Prostate gland (tissue), 2 donors: ENCODE results near the gene FFAR3. TPM values are rescaled to one million over a fixed set of nuclear protein-coding genes. Genes with fewer than 3 reads are reported as not detected.

Experiments
- DNase-seq: peaks from one replicate; pipeline ENCODE4 v3.0.0-alpha.2; 2019; ENCODE audit warnings: low spot score
- H3K27ac ChIP-seq, 2 donors: fragments of 200-600 bp; sonication (generic); 2 replicates each; pipeline ENCODE4 v1.5.1; 2017 to 2019
- H3K27me3 ChIP-seq: fragments of 200-600 bp; sonication (generic); replicated peaks from 2 replicates; pipeline ENCODE4 v1.5.1; 2019; ENCODE audit not compliant: insufficient read depth
- H3K36me3 ChIP-seq, 2 donors: fragments of 200-600 bp; sonication (generic); 1 replicate in 1 of 2; 2 replicates in 1 of 2; pipeline versions ENCODE4 v1.5.1 to v1.8.1; 2017 to 2019
- H3K4me1 ChIP-seq: fragments of 200-600 bp; sonication (generic); replicated peaks from 2 replicates; pipeline ENCODE4 v1.5.1; 2019
- H3K4me3 ChIP-seq, 2 donors: fragments of 200-600 bp; sonication (generic); 2 replicates each; pipeline ENCODE4 v1.5.1; 2017 to 2019
- H3K9me3 ChIP-seq: fragments of 200-600 bp; sonication (generic); 2 replicates; pipeline ENCODE4 v1.5.1; 2017
- CTCF ChIP-seq, 4 experiments: fragments of 200-600 bp in 2 of 4; fragments of 450-650 bp in 2 of 4; sonication (generic) in 2 of 4; IDR thresholded peaks; 1 replicate in 3 of 4; 2 replicates in 1 of 4; pipeline ENCODE4 v1.5.1; 2016 to 2019; ENCODE audit warnings: antibody characterized with exemption in 4 of 4, mild to moderate bottlenecking in 2 of 4, moderate library complexity in 2 of 4
- POLR2A ChIP-seq: fragments of 450-650 bp; IDR thresholded peaks from one replicate; pipeline ENCODE4 v1.6.1; 2016; ENCODE audit warnings: antibody characterized with exemption, mild to moderate bottlenecking
- POLR2AphosphoS5 ChIP-seq: sonication (generic); formaldehyde crosslinking; IDR thresholded peaks from one replicate; pipeline ENCODE4 v1.6.1; 2017; ENCODE audit warnings: antibody characterized with exemption
- WGBS: methylation state at CpG from one replicate; pipeline ENCODE4 v1.1.5; 2018; 5-methylcytosine and 5-hydroxymethylcytosine counted together
- intact Hi-C: fragments of 100-400 bp; cut with DNase I; formaldehyde crosslinking; loops from one replicate; pipeline ENCODE4 v1.14.2; 2022
- total RNA-seq, 2 donors: library from RNA; depleted of rRNA; stranded (reverse); fragments of >200 nt; gene quantifications; one replicate each; pipeline ENCODE4 v1.1.0, GENCODE V29; 2016

Gene FFAR3
- total RNA-seq, 2 donors from 2014 or later = 1.6 TPM; not detected in 1

GRCh38 chr19:35334144-35334753 is 24.0 kb upstream of the FFAR3 start:
- intact Hi-C loops = no loop called here
- no peak for TF ChIP-seq POLR2AphosphoS5
- TF ChIP-seq CTCF (IDR thresholded peaks at IDR 0.05) = no peak
- TF ChIP-seq POLR2A = no peak

GRCh38 chr19:35336166-35336955 is 21.9 kb upstream of the FFAR3 start:
- Histone ChIP-seq H3K27me3 (no peaks in the 10 kb centered on the region), H3K4me3 (no peak overlapping the region)
- WGBS = 84% methylated on average over 21 of the region's 21 CpGs

More at GRCh38 chr19:35334144-35334753, 24.0 kb upstream of the FFAR3 start:
- no peaks in the 10 kb centered on the region for H3K27me3 ChIP-seq
- H3K36me3 ChIP-seq = no peaks in the 10 kb centered on the region
- no peak for DNase-seq
- no peak overlapping the region for H3K27ac ChIP-seq
- no peak overlapping the region for H3K4me3 ChIP-seq
- no peaks in the 10 kb centered on the region for H3K9me3 ChIP-seq
- whole genome bisulfite sequencing = 82% methylated on average over 10 of the region's 10 CpGs
- no peaks in the 10 kb centered on the region for H3K4me1 ChIP-seq

GRCh38 chr19:35337097-35337983 is 20.9 kb upstream of the FFAR3 start:
- Histone ChIP-seq H3K4me3 (no peak overlapping the region), H3K4me1 (no peaks in the 10 kb centered on the region), H3K27ac (no peak overlapping the region), H3K36me3 (no peaks in the 10 kb centered on the region), H3K27me3 (no peaks in the 10 kb centered on the region), H3K9me3 (no peaks in the 10 kb centered on the region)
- DNase-seq = no peak
- 85% methylated on average over 25 of the region's 25 CpGs for WGBS
- no peak for TF ChIP-seq POLR2A
- TF ChIP-seq POLR2AphosphoS5 = no peak
- intact Hi-C loops = no loop called here

More at GRCh38 chr19:35336166-35336955, 21.9 kb upstream of the FFAR3 start:
- no peaks in the 10 kb centered on the region for H3K9me3 ChIP-seq
- no peak overlapping the region for H3K27ac ChIP-seq
- H3K36me3 ChIP-seq = no peaks in the 10 kb centered on the region
- H3K4me1 ChIP-seq = no peaks in the 10 kb centered on the region
- no peak for DNase-seq
- intact Hi-C loops = no loop called here
- no peak for TF ChIP-seq POLR2A
- TF ChIP-seq CTCF (IDR thresholded peaks at IDR 0.05) = no peak
- no peak for TF ChIP-seq POLR2AphosphoS5

- TF ChIP-seq CTCF (IDR thresholded peaks at IDR 0.05) (no peak), POLR2A (no peak), POLR2AphosphoS5 (no peak)
- 85% methylated on average over 13 of the region's 13 CpGs for WGBS
- no peak for DNase-seq
Measured at GRCh38 chr19:35337984-35338296, 20.3 kb upstream of the FFAR3 start.

GRCh38 chr19:35340431-35340830 is 17.8 kb upstream of the FFAR3 start:
- Histone ChIP-seq H3K4me3 (no peak overlapping the region), H3K27me3 (no peaks in the 10 kb centered on the region), H3K27ac (no peak overlapping the region), H3K36me3 (no peaks in the 10 kb centered on the region), H3K4me1 (no peaks in the 10 kb centered on the region), H3K9me3 (no peaks in the 10 kb centered on the region)
- TF ChIP-seq CTCF (IDR thresholded peaks at IDR 0.05) (no peak), POLR2AphosphoS5 (no peak), POLR2A (no peak)
- 85% methylated on average over 11 of the region's 11 CpGs for WGBS
- intact Hi-C loops = no loop called here
- no peak for DNase-seq

More at GRCh38 chr19:35337984-35338296, 20.3 kb upstream of the FFAR3 start:
- H3K4me3 ChIP-seq = no peak overlapping the region
- intact Hi-C loops = no loop called here
- no peaks in the 10 kb centered on the region for H3K27me3 ChIP-seq
- no peaks in the 10 kb centered on the region for H3K9me3 ChIP-seq
- H3K27ac ChIP-seq = no peak overlapping the region
- H3K36me3 ChIP-seq = no peaks in the 10 kb centered on the region
- no peaks in the 10 kb centered on the region for H3K4me1 ChIP-seq
